Peyer's patch (tissue), 4 donors: ENCODE measurements around the gene CHD9.

Experiments
- POLR2A ChIP-seq, 2 donors: fragments of 450-650 bp; IDR thresholded peaks; one replicate each; pipeline ENCODE4 v1.5.1; 2017; ENCODE audit warnings: antibody characterized with exemption in 2 of 2, mild to moderate bottlenecking in 2 of 2, moderate library complexity in 2 of 2
- TF ChIP-seq, protein P1 (sequence below), 6 experiments: fragments of 450-650 bp in 4 of 6; fragments of 200-600 bp in 2 of 6; sonication (generic) in 1 of 6; IDR thresholded peaks; one replicate each; pipeline ENCODE4 v1.5.1; 2017 to 2019; ENCODE audit warnings: antibody characterized with exemption in 6 of 6, mild to moderate bottlenecking in 3 of 6, moderate library complexity in 1 of 6

DNA sequence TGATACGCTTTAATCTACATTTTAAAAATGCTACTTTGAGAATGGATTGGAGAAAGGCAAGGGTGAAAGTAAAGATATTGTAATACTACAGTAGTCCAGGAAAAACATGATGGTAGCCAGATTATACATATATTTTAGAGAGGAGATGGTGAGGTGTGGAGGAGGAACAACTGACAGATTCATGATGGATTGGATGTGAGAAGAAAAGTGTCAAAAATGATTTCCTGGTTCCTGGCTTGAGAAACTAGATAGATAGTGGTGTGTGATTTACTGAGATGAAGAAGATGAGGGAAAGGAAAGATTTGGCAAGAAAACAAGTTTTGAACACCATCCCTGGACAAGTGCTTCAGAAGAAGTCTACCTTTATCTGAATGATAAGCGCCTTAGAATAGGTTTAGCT lies 80.5 kb downstream of the CHD9 start:
- TF ChIP-seq, protein P1, sequence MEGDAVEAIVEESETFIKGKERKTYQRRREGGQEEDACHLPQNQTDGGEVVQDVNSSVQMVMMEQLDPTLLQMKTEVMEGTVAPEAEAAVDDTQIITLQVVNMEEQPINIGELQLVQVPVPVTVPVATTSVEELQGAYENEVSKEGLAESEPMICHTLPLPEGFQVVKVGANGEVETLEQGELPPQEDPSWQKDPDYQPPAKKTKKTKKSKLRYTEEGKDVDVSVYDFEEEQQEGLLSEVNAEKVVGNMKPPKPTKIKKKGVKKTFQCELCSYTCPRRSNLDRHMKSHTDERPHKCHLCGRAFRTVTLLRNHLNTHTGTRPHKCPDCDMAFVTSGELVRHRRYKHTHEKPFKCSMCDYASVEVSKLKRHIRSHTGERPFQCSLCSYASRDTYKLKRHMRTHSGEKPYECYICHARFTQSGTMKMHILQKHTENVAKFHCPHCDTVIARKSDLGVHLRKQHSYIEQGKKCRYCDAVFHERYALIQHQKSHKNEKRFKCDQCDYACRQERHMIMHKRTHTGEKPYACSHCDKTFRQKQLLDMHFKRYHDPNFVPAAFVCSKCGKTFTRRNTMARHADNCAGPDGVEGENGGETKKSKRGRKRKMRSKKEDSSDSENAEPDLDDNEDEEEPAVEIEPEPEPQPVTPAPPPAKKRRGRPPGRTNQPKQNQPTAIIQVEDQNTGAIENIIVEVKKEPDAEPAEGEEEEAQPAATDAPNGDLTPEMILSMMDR (IDR thresholded peaks at IDR 0.05) = no peak
- TF ChIP-seq POLR2A (IDR thresholded peaks at IDR 0.05) = no peak
